ENCODE measurements around the gene TMEM132E.

The TMEM132E gene

DNA sequence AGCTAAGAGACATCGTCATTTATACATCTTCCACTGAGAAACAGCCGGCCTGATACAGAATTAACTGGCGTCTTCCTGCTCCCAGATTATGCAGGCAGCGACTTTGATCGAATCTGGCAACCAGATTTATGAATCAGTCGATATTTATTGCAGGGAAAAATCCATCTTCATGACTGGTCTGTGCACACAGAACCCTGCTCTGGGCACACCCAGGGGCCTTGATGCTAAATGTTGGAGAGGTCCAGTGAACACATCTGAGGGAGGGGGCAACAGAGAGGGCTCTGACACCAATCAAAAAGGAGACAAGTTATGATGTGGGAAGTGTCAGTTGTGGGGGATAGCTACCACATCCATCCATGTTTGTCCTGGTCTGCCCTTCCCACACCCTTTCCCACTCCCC is 102.9 kb downstream of the TMEM132E start:
- TF ChIP-seq, protein P1, sequence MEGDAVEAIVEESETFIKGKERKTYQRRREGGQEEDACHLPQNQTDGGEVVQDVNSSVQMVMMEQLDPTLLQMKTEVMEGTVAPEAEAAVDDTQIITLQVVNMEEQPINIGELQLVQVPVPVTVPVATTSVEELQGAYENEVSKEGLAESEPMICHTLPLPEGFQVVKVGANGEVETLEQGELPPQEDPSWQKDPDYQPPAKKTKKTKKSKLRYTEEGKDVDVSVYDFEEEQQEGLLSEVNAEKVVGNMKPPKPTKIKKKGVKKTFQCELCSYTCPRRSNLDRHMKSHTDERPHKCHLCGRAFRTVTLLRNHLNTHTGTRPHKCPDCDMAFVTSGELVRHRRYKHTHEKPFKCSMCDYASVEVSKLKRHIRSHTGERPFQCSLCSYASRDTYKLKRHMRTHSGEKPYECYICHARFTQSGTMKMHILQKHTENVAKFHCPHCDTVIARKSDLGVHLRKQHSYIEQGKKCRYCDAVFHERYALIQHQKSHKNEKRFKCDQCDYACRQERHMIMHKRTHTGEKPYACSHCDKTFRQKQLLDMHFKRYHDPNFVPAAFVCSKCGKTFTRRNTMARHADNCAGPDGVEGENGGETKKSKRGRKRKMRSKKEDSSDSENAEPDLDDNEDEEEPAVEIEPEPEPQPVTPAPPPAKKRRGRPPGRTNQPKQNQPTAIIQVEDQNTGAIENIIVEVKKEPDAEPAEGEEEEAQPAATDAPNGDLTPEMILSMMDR (IDR thresholded peaks at IDR 0.05; ENCODE audit: insufficient read depth, low read length, poor library complexity, severe bottlenecking), result no peak
- no peak for TF ChIP-seq EZH2phosphoT487 (conservative IDR thresholded peaks at IDR 0.05; ENCODE audit: low read length)
- no peaks in the 10 kb centered on the region for H3K27me3 ChIP-seq (ENCODE audit: low read length)
- no peaks in the 10 kb centered on the region for H3K9me2 ChIP-seq (replicated peaks; ENCODE audit: insufficient read depth, low read length)
- no peak overlapping the region for H3K4me2 ChIP-seq (ENCODE audit: low read depth, low read length, poor library complexity, severe bottlenecking)
- H3K27ac ChIP-seq (ENCODE audit: low read depth, low read length), result no peak overlapping the region
- H3K36me3 ChIP-seq (ENCODE audit: low read length), result no peaks in the 10 kb centered on the region
- no peak overlapping the region for H2AFZ ChIP-seq (ENCODE audit: low read depth, low read length, severe bottlenecking)
- H3K9ac ChIP-seq (ENCODE audit: low read length), result no peak overlapping the region
- no peaks in the 10 kb centered on the region for H3K79me2 ChIP-seq (ENCODE audit: insufficient read depth, low read length)
- H4K20me1 ChIP-seq (ENCODE audit: low read depth, low read length), result no peaks in the 10 kb centered on the region
- H3K9me3 ChIP-seq (ENCODE audit: insufficient read depth, low read length), result no peaks in the 10 kb centered on the region
- H3F3A ChIP-seq (ENCODE audit: insufficient read depth), result no peaks in the 10 kb centered on the region
- no peak overlapping the region for H3K4me3 ChIP-seq (ENCODE audit: insufficient read depth, low read length, poor library complexity, severe bottlenecking)

DNA sequence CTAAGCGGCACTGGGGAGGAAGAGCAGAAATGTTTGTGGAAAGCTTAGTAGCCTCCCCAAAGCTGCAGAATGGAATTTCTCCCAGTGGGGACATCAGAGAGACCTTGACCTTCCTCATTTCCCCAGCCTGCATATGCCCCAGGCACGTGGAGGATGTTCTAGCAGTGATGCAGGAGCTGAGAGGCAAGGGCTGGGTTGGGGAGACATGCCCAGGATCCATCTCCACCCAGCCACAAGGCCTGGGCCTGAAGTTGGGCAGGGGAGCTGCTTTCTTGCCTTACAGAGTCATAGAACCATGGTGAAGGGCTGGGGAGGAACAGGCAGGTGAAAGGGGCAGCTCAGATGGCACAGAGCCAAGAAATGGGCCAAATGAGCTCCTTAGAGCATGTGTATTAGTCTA is 104.0 kb downstream of the TMEM132E start:
- no peak for TF ChIP-seq EZH2phosphoT487 (conservative IDR thresholded peaks at IDR 0.05; ENCODE audit: low read length)
- TF ChIP-seq, protein P1 (IDR thresholded peaks at IDR 0.05; ENCODE audit: insufficient read depth, low read length, poor library complexity, severe bottlenecking), result no peak
- no peaks in the 10 kb centered on the region for H3F3A ChIP-seq (ENCODE audit: insufficient read depth)
- no peaks in the 10 kb centered on the region for H3K27me3 ChIP-seq (ENCODE audit: low read length)
- H3K4me2 ChIP-seq (ENCODE audit: low read depth, low read length, poor library complexity, severe bottlenecking), result no peak overlapping the region
- no peaks in the 10 kb centered on the region for H3K9me3 ChIP-seq (ENCODE audit: insufficient read depth, low read length)
- H3K36me3 ChIP-seq (ENCODE audit: low read length), result no peaks in the 10 kb centered on the region
- H3K4me3 ChIP-seq (ENCODE audit: insufficient read depth, low read length, poor library complexity, severe bottlenecking), result no peak overlapping the region
- H3K79me2 ChIP-seq (ENCODE audit: insufficient read depth, low read length), result no peaks in the 10 kb centered on the region
- H3K27ac ChIP-seq (ENCODE audit: low read depth, low read length), result no peak overlapping the region
- H4K20me1 ChIP-seq (ENCODE audit: low read depth, low read length), result no peaks in the 10 kb centered on the region
- no peak overlapping the region for H3K9ac ChIP-seq (ENCODE audit: low read length)
- H3K9me2 ChIP-seq (replicated peaks; ENCODE audit: insufficient read depth, low read length), result no peaks in the 10 kb centered on the region
- no peak overlapping the region for H2AFZ ChIP-seq (ENCODE audit: low read depth, low read length, severe bottlenecking)
